Skin epidermis (tissue), 12 donors: ENCODE measurements around the gene GJA1.
A peak's percentile ranks its signal among the peaks of the same experiment; 100 is the strongest.

Source experiments
- H3K27ac ChIP-seq, 21 experiments: fragments of 200-600 bp; sonication (generic) in 11 of 21; one replicate each; pipeline ENCODE4 v1.5.0; 2020; ENCODE audit warnings: mild to moderate bottlenecking in 3 of 21, inconsistent platforms in 2 of 21, moderate library complexity in 2 of 21
- H3K4me3 ChIP-seq, 7 experiments: fragments of 200-600 bp; sonication (generic) in 2 of 7; one replicate each; pipeline ENCODE4 v1.5.0; 2020; ENCODE audit warnings: inconsistent platforms in 2 of 7, mild to moderate bottlenecking in 2 of 7, moderate library complexity in 1 of 7

GJA1 gene

GRCh38 chr6:121479486-121480098 is 44.1 kb downstream of the GJA1 start:
- H3K27ac ChIP-seq: peak overlapping the region in 1 of 21 experiments; percentile 63
- H3K4me3 ChIP-seq: no peak overlapping the region

GRCh38 chr6:121480099-121480713 is 44.8 kb downstream of the GJA1 start:
- Histone ChIP-seq H3K4me3 (no peak overlapping the region), H3K27ac (peak overlapping the region in 2 of 21 experiments; percentile 55 to 63)

- peak overlapping the region in 14 of 21 experiments; percentile 10 to 76 (median 64) for H3K27ac ChIP-seq
These were observed 46.7 kb downstream of the GJA1 start for GRCh38 chr6:121482004-121482693.

GRCh38 chr6:121482751-121483150 is 47.3 kb downstream of the GJA1 start:
- Histone ChIP-seq H3K4me3 (no peak overlapping the region), H3K27ac (peak overlapping the region in 14 of 21 experiments; percentile 10 to 76 (median 64))

More at GRCh38 chr6:121482004-121482693, 46.7 kb downstream of the GJA1 start:
- no peak overlapping the region for H3K4me3 ChIP-seq

GRCh38 chr6:121485359-121485811 is 49.9 kb downstream of the GJA1 start:
- Histone ChIP-seq H3K27ac (peak overlapping the region in 11 of 21 experiments; percentile 18 to 80 (median 59)), H3K4me3 (no peak overlapping the region)

GRCh38 chr6:121491576-121491975 is 56.1 kb downstream of the GJA1 start:
- Histone ChIP-seq H3K27ac (no peak overlapping the region), H3K4me3 (no peak overlapping the region)

- Histone ChIP-seq H3K27ac (no peak overlapping the region), H3K4me3 (no peak overlapping the region)
These were observed 57.1 kb downstream of the GJA1 start for GRCh38 chr6:121492536-121492935.

- Histone ChIP-seq H3K27ac (no peak overlapping the region), H3K4me3 (no peak overlapping the region)
These were observed 62.5 kb downstream of the GJA1 start for GRCh38 chr6:121497970-121498375.

- Histone ChIP-seq H3K27ac (peak overlapping the region in 2 of 21 experiments; percentile 12 to 20), H3K4me3 (no peak overlapping the region)
These were observed 63.2 kb downstream of the GJA1 start for GRCh38 chr6:121498481-121499276.
